ENCODE results near the gene NPHS1.

- TF ChIP-seq, protein P1, sequence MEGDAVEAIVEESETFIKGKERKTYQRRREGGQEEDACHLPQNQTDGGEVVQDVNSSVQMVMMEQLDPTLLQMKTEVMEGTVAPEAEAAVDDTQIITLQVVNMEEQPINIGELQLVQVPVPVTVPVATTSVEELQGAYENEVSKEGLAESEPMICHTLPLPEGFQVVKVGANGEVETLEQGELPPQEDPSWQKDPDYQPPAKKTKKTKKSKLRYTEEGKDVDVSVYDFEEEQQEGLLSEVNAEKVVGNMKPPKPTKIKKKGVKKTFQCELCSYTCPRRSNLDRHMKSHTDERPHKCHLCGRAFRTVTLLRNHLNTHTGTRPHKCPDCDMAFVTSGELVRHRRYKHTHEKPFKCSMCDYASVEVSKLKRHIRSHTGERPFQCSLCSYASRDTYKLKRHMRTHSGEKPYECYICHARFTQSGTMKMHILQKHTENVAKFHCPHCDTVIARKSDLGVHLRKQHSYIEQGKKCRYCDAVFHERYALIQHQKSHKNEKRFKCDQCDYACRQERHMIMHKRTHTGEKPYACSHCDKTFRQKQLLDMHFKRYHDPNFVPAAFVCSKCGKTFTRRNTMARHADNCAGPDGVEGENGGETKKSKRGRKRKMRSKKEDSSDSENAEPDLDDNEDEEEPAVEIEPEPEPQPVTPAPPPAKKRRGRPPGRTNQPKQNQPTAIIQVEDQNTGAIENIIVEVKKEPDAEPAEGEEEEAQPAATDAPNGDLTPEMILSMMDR (IDR thresholded peaks at IDR 0.05) = no peak
- TF ChIP-seq POLR2A (IDR thresholded peaks at IDR 0.05) = no peak
These were observed 17.2 kb upstream of the NPHS1 start for GRCh38 chr19:35869327-35870123.

All from adrenal gland (tissue), 5 donors.